ENCODE results near the gene CELF5. TPM values are rescaled to one million over a fixed set of nuclear protein-coding genes. Genes with fewer than 3 reads are reported as not detected.

The CELF5 gene
- total and polyA plus RNA-seq, 10 of the 15 experiments (the other 5 are each of a cell fraction or from before 2014, with no cell fraction given), result 0.01 to 0.04 TPM; not detected in 8

- Histone ChIP-seq H3K4me1 (ENCODE audit: control insufficient read depth, insufficient read depth, low read length) (no peaks in the 10 kb centered on the region), H3K27ac (ENCODE audit: control insufficient read depth, insufficient read depth) (no peak overlapping the region), H3K27me3 (replicated peaks in 1 of 2; ENCODE audit: control insufficient read depth in 2 of 2, insufficient read depth in 2 of 2, low read length in 1 of 2) (no peaks in the 10 kb centered on the region; a peak in 2 of 4 replicates), H3K36me3 (ENCODE audit: control insufficient read depth in 2 of 2, insufficient read depth in 2 of 2, low read length in 1 of 2) (no peaks in the 10 kb centered on the region), H3K79me2 (ENCODE audit: control insufficient read depth, insufficient read depth, low read length) (no peaks in the 10 kb centered on the region), H2AFZ (ENCODE audit: control insufficient read depth, low read depth, low read length) (no peak overlapping the region), H3K4me3 (no peak overlapping the region), H4K20me1 (ENCODE audit: control insufficient read depth, insufficient read depth) (no peaks in the 10 kb centered on the region), H3K9ac (ENCODE audit: control insufficient read depth, insufficient read depth, low read length) (no peak overlapping the region), H3K4me2 (ENCODE audit: control insufficient read depth, insufficient read depth) (no peak overlapping the region), H3K9me3 (replicated peaks; ENCODE audit: control insufficient read depth, insufficient read depth, low read length) (no peaks in the 10 kb centered on the region; the same call in 2 of the 3 replicates)
- CTCF ChIA-PET, result no interaction called here
- intact Hi-C loops (cut with micrococcal nuclease; ENCODE audit: unreplicated experiment) (no loop called here), in situ Hi-C loops (cut with MboI) (no loop called here)
- WGBS (ENCODE audit: insufficient coverage, insufficient replicate concordance, low lambda C conversion rate, missing lambda C conversion rate), result 11% methylated on average over 5 of the region's 5 CpGs
- BruUV-seq (replicated peaks), result no TSS peak
- FAIRE-seq (no peak), ATAC-seq (no peak), DNase-seq (ENCODE audit: low read depth, low spot score) (no peak)
- POLR2A ChIA-PET, result no interaction called here
- TF ChIP-seq TARDBP (IDR thresholded peaks at IDR 0.05; ENCODE audit: borderline replicate concordance) (no peak), POLR2AphosphoS2 (IDR thresholded peaks at IDR 0.05; ENCODE audit: low read depth, low read length) (no peak), ZNF384 (IDR thresholded peaks at IDR 0.05; ENCODE audit: borderline replicate concordance, low read depth, low read length) (no peak), ZNF622 (IDR thresholded peaks at IDR 0.05) (no peak), PML (IDR thresholded peaks at IDR 0.05; ENCODE audit: low read length) (no peak), NR2F1 (conservative IDR thresholded peaks at IDR 0.05) (no peak), LARP7 (IDR thresholded peaks at IDR 0.05) (no peak), CTCF (IDR thresholded peaks at IDR 0.05 in 2 of 3, conservative IDR thresholded peaks at IDR 0.05 in 1 of 3; ENCODE audit: control insufficient read depth in 2 of 3, extremely low read depth in 1 of 3, insufficient read depth in 1 of 3, low read depth in 3 of 3, low read length in 3 of 3) (no peak), CHD1 (IDR thresholded peaks at IDR 0.05; ENCODE audit: low read depth, low read length) (no peak), SREBF2 (IDR thresholded peaks at IDR 0.05; ENCODE audit: low read length) (no peak), ATF7 (IDR thresholded peaks at IDR 0.05; ENCODE audit: low read depth) (no peak), NBN (IDR thresholded peaks at IDR 0.05) (no peak), RELA (IDR thresholded peaks at IDR 0.05; ENCODE audit: borderline replicate concordance, partially characterized antibody) (no peak), SIN3A (IDR thresholded peaks at IDR 0.05; ENCODE audit: low read depth, low read length) (no peak), ZNF274 (IDR thresholded peaks at IDR 0.05; ENCODE audit: insufficient read depth, insufficient read length) (no peak)
- RAD21 ChIA-PET (ENCODE audit: unreplicated experiment), result no interaction called here
- SMC1A ChIA-PET (ENCODE audit: uncharacterized antibody, unreplicated experiment), result no interaction called here
These were observed 111.9 kb downstream of the CELF5 start for GRCh38 chr19:3336351-3336679.
